ENCODE data around the gene OR52K2.

- TF ChIP-seq POLR2AphosphoS5 (IDR thresholded peaks at IDR 0.05) = peak; percentile 45
- TF ChIP-seq, protein P1, sequence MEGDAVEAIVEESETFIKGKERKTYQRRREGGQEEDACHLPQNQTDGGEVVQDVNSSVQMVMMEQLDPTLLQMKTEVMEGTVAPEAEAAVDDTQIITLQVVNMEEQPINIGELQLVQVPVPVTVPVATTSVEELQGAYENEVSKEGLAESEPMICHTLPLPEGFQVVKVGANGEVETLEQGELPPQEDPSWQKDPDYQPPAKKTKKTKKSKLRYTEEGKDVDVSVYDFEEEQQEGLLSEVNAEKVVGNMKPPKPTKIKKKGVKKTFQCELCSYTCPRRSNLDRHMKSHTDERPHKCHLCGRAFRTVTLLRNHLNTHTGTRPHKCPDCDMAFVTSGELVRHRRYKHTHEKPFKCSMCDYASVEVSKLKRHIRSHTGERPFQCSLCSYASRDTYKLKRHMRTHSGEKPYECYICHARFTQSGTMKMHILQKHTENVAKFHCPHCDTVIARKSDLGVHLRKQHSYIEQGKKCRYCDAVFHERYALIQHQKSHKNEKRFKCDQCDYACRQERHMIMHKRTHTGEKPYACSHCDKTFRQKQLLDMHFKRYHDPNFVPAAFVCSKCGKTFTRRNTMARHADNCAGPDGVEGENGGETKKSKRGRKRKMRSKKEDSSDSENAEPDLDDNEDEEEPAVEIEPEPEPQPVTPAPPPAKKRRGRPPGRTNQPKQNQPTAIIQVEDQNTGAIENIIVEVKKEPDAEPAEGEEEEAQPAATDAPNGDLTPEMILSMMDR (IDR thresholded peaks at IDR 0.05) = no peak
Measured at GRCh38 chr11:4496557-4497248, 47.6 kb downstream of the OR52K2 start.

Measured in prostate gland (tissue), 2 donors.